NCI-H1105 treated with DMSO at 0.1 percent for 48 hours (cell line): ENCODE results near the gene TET2.

Experiments
- DNase-seq: peaks from one replicate; lab custom pipeline; 2025; lab: John Stamatoyannopoulos, UW

The TET2 gene

DNA sequence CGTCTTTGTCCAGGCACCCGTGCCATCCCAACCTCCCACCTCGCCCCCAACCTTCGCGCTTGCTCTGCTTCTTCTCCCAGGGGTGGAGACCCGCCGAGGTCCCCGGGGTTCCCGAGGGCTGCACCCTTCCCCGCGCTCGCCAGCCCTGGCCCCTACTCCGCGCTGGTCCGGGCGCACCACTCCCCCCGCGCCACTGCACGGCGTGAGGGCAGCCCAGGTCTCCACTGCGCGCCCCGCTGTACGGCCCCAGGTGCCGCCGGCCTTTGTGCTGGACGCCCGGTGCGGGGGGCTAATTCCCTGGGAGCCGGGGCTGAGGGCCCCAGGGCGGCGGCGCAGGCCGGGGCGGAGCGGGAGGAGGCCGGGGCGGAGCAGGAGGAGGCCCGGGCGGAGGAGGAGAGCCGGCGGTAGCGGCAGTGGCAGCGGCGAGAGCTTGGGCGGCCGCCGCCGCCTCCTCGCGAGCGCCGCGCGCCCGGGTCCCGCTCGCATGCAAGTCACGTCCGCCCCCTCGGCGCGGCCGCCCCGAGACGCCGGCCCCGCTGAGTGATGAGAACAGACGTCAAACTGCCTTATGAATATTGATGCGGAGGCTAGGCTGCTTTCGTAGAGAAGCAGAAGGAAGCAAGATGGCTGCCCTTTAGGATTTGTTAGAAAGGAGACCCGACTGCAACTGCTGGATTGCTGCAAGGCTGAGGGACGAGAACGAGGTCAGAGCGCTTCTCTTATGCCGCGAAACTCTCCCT, at the start of gene TET2:
TET2 (plus strand) TSS at position 601 of the 740 bp plus-strand sequence. CDS start 87,067 bp downstream, outside the sequence.
- DNase-seq, result peak; percentile 66

DNA sequence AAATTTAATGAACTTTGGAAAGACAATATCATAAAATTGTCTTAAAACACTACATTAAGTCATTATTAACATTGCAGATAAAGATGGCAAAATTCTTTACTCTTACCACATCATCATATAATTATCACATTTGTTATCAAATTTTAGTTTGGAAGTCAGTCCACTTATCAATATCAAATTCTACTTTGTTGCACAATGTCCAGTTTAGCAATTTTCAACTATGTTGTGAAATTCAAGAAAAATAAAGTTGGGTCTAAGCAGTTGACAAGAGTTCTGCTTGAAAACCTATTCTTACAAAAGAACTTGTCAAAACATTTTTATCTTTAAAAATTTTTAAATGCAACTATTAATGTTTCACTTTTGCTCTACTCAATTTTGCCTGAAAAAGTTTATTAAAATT, 44.7 kb upstream of the TET2 start:
- DNase-seq, result no peak

DNA sequence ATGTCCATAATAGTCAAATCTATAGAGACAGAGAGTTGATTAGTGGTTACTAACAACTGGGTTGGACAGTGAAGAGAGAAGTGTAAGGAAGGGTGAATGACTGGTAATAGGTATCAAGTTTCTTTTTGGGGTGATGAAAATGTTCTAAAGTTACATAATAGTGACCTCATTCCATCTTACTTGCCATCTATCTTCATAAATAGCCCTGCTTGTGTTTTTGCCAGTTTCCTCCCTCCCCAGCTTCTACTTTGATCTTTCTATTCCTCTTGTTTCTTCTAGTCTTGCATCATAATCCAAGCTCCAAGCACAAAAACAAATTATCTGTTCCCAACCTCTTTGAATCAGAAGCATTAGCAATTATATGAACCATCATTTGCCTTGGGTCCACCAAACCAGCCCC, 40.2 kb upstream of the TET2 start:
- no peak for DNase-seq

DNA sequence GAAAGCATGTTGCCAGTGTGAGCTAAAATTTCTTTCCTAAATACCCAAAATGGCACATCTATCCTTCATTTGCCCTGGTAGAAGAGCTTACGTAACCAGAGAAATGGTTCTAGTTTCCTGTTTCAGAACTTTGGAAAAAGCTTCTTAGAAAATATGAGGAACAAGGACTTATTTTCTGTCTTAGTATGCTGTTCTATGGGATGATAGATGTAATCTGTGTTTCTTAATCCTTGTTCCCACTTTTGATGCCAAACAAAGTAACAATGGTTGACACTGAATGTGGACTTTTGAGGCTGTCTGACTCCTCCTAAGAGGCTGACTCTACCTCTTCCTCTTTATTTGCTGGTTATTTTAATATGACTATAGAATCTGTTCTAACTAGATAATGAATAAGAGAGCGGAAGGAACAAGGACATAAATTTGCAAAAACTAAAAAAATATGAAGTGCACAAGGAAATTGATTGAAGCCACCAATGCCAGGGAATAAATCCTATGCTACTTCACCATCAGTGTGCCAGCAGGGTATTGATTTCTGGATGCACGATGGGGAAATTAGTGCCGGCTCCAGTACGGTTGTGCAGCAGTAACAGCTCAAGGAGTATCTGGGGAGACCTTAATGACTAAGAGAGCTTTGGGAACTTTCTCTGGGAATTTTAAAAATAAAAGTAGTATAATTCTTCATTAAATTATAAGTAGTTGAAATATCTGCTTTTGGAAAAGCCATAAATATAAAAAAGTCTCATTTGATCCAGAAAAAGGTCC, 39.4 kb upstream of the TET2 start:
- no peak for DNase-seq

DNA sequence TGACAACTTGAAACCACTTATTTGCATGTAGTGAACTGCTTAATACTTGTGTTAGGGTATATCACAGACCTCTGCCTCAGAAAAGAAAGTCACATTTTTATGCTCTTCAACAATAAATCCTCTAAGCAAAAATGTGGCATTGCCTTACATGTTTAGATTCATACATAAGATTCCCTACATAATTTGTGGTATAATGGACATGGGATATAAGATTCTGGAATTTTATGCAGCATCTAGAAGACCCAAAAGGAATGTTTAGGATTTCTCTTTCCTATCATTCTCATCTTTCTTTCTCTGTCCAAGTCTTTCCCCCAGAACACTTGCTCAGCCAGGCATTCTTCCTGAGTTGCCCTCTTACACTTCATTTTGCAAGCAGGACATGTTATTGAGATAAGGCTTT, 37.7 kb upstream of the TET2 start:
- no peak for DNase-seq

DNA sequence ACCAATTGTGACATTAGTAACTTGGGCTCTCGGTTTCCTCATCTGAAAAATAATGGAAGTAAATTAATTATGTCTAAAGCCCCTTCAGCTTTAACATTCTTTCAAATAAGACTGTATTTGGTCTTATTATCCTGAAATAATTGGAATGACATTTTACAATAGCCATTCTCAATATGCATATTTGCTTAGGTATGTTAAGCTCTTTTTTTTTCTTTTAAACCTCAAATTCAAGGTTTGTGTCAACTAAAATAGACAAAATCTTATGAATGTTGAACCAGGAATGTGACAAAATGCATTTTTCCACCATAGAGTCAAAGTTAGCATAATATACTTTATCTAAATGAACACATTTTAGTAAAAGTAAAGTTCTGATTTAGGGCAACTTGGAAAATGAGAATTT, 34.4 kb upstream of the TET2 start:
- DNase-seq, result no peak

DNA sequence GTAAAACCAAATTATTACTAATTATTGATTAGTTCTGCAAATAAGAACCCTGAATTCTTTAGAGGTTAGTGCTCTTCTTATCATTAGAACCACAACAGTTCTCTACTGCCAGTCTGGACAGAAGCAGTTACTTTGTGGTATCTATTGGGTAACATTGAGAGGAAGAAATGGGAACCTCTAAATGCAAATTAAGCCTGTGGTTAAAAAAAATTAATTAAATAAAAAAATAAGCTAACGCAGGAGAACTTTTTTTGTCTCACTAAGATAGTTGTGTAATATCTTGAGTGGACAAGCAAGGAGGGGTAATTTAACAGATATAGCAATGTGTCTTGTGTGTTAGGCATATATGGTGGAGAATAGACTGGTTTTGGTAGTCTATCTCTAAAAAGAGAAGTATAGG, 32.9 kb upstream of the TET2 start:
- DNase-seq, result no peak

DNA sequence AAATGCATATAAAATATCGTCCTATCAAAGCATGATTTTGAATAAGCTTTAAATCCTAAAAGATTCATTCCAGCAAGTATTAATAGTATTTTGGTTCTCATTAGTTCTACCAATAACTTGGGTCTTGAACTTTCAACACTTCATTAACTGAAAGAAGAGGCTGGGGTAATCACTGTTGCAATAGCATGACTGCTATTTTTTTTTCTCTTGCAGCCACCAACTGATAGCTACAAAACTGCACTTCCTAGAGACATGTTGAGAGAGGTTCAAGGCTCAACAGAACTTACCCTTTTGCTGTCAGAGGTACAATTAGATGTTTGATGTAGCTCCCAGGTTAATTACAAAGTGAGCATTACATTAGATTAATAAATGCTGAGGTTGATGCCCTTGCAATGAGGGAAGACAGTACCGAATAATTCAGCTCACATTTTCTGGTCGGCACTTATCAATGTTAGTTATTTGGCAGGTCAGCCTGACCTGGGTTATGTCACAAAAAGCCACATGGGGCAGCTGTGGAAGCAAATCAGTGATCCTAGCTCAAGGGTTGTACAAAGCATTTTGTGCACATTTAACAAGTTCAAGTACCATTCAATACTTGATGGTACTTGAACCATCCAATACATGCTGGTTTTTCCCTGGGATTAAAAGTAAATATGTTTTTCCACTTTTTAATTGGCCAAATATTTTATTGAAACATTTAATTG, 29.9 kb upstream of the TET2 start:
- no peak for DNase-seq

DNA sequence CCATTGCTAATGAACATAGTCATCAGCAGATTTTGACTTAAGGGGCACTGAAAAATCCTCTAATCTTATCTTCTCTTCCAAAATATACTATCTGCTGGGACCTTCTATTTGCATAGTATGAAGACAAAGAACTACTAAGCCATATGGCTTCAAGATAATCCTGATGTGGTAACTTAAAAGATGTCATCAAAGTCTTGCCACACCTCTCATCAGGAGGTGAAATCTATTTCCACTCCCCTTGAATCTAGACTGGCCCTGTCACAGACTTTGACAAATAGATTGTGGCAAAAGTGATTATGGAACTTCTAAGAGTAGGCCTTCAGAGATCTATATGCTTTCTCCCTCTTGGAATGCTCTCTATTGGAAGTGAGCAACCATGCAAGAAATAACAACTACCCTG, 27.3 kb upstream of the TET2 start:
- no peak for DNase-seq

DNA sequence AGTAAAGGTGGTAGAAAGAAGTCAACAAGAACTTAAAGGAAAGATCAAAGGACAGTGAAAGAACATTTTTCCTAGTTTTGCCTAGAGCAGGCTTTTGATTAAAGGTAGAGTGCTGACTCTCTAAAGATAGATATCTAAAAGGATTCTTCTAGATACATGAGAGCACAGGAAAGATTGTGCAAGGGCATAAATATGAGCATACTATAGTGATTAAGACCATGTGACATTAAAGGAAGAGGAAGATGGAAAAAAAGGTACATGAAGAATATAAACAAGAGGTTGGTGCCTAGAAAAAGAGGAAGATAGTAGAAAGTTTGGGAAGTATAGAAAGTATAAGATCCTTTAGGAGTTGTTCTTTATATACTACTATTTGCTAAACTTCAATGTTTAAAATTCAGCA, 26.1 kb upstream of the TET2 start:
- no peak for DNase-seq

DNA sequence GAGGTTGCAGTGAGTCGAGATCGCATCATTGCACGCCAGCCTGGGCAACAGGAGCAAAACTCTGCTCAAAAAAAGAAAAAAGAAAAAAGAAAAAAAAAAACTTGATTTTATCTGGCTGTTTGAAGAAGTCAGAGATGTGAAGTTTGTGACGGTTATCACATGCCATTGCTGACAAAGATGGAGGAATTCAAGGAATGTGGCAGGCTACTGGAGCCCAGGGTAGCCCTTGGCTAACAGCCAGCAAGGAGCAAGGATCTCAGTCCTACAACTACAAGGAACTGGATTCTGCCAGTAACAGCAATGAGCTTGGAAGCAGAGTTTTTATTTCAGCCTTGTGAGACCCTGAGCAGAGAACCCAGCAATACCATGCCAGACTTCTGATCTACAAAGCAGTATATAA, 24.3 kb upstream of the TET2 start:
- no peak for DNase-seq

DNA sequence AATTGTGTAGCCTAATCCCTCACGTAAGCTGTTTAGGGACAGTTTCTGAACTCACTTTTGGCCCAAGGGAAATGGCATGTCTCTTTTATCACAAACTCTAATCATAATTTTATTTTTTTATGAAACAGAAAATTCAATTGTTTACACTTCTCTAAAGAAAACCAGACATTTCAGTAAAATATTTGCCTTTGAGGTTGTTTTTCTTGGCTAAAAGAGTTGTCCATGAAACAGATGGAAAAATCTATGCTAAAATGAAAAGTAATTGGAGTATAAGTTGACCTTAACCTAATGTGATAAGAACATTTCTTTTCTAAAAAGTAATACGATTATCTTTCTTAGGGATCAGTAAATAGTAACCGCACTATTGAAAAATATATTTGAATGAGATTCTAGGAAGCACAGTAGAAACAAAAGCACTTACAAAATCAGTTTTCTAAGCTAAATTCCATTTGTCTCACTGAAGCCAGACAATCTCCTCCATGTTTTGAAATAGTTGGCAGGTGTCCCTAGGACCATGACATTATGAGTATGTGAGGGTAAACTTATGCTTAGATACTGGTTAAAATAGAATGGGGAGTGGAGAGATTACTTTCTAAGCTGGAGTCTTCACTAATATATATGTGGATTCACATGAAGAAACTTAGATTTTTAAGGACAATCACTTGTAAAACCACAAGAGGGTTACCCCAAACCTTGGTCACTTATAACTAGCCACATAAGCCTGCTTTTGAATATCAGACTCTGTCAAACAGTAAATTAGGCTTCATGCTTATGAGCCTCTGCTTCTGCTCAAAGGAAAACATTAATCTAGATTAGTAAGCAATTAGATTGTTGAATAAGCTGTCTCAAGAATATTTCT, 20.1 kb upstream of the TET2 start:
- no peak for DNase-seq

DNA sequence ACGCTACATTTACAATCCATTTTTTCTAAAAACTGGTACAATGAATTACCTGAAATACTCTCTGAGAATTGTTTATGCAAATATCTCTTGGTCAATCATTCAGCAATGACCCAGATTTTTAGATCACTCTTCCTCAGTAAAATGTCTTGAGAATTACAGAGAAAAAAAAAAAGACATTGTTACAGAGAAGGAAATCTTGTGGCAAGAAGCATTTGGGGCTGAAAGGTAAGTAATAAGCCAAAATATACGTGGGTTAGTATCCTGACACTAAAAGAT, 19.6 kb upstream of the TET2 start:
- DNase-seq, result no peak

DNA sequence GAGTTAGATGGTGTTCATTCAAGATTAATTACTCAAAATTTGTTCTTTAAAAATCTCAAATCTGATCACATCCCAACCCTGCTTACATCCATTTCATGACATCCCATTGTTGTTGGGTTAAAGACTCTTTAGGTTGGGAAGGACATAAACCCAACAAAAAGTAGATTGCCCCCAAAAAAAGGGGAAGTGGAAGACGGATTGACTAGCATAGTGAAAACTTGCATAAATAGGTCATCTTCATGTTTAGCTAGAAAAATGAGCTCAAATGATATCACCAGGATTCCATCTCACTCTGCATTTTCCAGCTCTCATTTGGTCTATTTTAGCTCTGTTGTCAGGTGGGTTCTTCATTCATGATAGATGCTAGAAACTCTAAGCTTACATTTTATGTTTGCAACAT, 18.5 kb upstream of the TET2 start:
- no peak for DNase-seq

DNA sequence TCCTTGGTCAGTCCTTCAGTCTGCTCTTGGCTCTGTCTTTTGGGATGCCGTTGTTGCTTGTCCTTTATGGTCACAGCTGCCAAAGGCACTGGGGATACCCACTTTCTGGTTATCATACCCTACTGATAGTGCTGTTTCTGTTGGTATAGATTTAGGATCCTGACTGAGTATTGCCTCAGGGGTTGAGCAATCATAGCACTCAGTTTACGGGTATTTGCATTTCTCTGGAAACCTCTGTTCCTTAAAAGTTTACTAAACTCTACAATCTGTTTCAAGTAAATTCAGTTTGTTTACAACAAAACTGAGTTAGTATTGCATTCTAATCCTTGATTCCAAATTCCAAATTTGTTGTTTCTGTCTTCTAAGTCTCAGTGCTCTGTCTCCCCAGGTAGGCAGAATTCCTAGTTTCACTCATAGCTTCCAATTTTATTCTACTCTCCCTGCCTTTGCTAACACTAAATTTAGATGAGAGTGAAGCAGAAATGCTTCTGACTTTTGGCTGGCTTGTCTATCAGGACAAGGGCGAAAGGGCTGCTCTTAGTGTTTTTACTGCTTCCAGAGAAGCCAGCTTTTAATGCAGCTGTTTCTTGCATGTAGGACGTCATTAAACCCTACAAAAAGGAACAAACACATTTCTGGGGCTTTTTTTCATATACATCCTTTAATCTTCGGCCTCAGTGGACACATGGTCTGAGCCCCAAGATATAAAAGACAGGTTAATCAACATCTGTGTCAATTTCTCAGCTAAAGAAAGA, 17.2 kb upstream of the TET2 start:
- no peak for DNase-seq

DNA sequence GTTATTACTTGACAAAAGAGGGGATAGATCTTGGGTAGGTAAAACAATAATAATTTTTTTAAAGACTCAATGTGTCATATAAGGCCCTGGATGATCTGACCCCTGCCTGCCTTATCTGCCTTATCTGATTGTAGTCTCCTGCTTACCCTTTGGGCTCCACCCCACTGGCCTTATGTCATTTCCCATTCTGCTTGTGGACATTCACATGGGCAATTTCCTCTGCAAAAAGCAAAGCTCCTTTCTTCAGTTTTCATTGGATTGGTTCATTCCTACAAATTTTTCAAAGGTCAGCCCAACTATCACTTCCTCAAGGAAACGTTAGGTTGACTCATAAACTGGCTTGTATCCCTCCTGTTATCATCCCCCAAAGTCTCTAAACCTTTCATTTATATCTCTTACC, 15.7 kb upstream of the TET2 start:
- no peak for DNase-seq

DNA sequence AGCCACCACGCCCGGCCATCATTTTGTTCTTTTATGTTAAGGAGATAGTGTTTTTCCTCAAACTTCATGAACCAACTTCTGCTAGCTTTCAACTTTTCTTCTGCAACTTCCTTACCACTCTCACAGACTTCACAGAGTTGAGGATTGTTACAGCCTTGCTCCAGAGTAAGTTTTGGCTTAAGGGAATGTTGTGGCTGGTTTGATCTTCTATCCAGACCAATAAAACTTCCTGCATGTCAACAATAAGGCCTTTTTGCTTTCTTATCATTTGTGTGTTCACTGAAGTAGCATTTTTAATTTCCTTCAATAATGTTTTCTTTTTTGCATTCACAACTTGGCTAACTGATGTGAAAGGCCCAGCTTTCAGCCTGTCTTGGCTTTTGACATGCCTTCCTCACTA, 12.7 kb upstream of the TET2 start:
- no peak for DNase-seq

DNA sequence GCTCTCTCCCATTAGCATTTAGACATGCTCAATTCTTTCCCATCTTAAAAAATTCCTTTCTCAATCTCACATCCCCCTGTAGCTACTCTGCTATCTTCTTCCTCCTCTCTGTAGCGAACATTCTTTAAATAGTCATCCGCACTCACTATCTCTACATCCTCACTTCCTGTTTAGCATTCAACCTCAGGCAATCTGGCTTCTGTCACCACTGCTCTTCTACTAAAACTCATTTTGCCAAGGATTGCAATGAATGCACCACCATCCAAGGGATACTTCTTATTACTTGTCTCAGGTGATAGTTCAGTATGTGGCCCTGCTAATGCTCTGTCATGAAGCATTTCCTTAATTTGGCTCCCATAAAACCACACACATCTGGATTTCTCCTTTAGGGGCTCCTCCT, 10.9 kb upstream of the TET2 start:
- DNase-seq, result no peak

DNA sequence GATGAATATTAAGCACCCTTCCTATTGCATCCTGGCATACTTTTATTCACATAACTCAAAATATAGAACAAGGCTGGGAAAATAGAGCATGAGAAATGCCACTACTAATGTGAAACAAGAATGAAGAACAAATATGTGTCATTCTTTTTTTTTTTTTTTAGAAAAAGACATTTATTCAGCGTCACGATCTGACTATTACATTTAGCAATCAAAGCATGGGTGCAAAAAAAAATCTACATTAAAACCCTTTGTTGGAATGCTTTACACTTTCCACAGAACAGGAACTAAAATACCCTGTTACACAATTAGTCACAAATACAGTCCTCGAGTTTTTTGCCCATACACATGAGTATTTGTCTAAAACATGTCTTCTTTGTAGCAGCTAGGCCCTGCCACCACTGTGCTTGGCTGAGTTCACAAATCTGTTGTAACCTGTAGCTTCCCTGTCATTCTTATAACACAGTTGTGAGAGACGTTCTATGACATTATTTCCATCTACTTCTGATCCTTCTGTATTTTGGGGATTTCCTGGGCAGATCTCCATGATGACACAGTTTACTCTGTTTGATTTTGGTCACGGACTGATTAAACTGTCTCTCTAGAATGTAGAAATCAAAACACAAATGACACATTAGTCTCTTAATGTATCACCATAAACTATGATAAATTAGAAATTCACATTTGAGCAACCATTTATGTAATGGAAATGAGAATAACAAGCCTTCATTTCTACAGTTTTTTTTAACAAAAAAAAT, 9.4 kb upstream of the TET2 start:
- DNase-seq, result no peak

DNA sequence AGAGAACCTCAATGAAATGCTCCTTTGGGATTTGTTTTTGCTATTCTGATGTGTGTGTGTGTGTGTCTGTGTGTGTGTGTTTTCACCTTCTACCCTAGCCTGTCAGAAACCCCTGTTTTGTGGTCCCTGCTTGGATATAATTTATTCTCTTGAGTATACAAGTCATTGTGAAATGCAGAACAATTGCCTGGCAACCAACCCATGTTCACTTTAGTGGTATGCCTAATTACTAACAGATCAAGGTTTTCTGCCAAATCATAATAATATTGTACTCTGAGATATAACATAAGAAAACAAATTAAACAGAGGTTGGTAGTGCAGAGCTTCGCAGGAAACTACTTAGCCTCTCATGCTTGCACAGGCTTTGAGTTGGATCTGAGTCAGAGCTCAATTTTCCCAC, 7.0 kb upstream of the TET2 start:
- no peak for DNase-seq
